WERI-Rb-1 (cell line): Measurements from ENCODE around the gene VSTM5.

Experiments used
- DNase-seq: peaks from one replicate; pipeline ENCODE4 v3.0.0-alpha.2; 2020
- H3K27ac ChIP-seq: fragments of 250-450 bp; sonication (Bioruptor Pico); 2 replicates; pipeline ENCODE4 v1.5.1; 2020; ENCODE audit warnings: mild to moderate bottlenecking, moderate library complexity
- H3K27me3 ChIP-seq: fragments of 250-450 bp; sonication (Bioruptor Pico); 2 replicates; pipeline ENCODE4 v1.5.1; 2021; ENCODE audit warnings: mild to moderate bottlenecking, low read depth, moderate library complexity; ENCODE audit not compliant: insufficient read depth, severe bottlenecking
- H3K36me3 ChIP-seq: fragments of 250-450 bp; sonication (Bioruptor Pico); 2 replicates; pipeline ENCODE4 v1.5.1; 2020; ENCODE audit warnings: mild to moderate bottlenecking, moderate library complexity
- H3K4me3 ChIP-seq: 2 replicates; pipeline ENCODE4 v1.5.1; 2011; ENCODE audit warnings: low read depth, mild to moderate bottlenecking, control low read depth, low read length
- H3K9me3 ChIP-seq: fragments of 250-450 bp; sonication (Bioruptor Pico); 2 replicates; pipeline ENCODE4 v1.5.1; 2021; ENCODE audit warnings: mild to moderate bottlenecking, moderate library complexity; ENCODE audit not compliant: severe bottlenecking
- TF ChIP-seq, protein P1 (sequence below): IDR thresholded peaks from 2 replicates; pipeline ENCODE4 v1.5.1; 2011; ENCODE audit warnings: low read depth, mild to moderate bottlenecking, control low read depth, inconsistent platforms, low read length

Gene VSTM5

DNA sequence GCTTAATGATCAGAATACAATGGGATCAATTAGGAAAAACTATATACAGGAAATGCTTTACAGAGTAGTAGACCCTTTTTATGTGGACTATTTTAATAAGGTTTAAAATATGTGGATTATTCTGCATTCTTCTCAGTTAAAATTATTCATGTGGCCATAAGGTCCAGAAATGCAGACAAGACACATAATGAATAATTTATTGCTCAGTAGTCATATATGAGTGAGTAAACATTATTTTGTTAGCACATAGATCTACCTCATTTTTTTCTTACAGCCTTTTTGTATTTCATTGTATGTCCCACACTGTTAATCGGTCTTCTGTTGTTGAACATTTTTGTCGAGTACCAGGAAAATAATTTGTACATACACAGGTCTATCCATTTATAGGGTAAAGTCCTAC, 45.5 kb downstream of the VSTM5 start:
- Histone ChIP-seq H3K36me3 (peaks cover 87% of the 10 kb centered on the region), H3K9me3 (no peaks in the 10 kb centered on the region), H3K27ac (no peak overlapping the region), H3K4me3 (no peak overlapping the region), H3K27me3 (no peaks in the 10 kb centered on the region)
- no peak for DNase-seq
- TF ChIP-seq, protein P1, sequence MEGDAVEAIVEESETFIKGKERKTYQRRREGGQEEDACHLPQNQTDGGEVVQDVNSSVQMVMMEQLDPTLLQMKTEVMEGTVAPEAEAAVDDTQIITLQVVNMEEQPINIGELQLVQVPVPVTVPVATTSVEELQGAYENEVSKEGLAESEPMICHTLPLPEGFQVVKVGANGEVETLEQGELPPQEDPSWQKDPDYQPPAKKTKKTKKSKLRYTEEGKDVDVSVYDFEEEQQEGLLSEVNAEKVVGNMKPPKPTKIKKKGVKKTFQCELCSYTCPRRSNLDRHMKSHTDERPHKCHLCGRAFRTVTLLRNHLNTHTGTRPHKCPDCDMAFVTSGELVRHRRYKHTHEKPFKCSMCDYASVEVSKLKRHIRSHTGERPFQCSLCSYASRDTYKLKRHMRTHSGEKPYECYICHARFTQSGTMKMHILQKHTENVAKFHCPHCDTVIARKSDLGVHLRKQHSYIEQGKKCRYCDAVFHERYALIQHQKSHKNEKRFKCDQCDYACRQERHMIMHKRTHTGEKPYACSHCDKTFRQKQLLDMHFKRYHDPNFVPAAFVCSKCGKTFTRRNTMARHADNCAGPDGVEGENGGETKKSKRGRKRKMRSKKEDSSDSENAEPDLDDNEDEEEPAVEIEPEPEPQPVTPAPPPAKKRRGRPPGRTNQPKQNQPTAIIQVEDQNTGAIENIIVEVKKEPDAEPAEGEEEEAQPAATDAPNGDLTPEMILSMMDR = no peak

DNA sequence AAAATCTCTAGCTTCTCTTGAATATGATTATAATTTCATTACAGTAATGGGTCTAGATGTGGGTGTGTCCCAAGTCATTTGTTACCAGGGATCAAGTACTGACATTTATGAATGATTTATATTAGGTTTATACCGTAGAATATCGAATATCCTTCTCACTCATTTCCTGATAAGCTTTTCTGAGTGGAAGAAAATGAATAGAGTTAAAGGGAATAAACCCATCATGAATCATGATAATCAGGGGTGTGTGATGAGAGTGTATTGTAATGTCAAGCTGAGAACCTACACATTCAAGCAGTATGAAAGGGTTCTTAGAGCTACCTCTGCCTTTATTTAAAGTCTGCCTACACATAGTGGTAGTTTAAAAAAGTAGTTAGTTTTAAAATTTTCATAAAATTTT, 49.1 kb downstream of the VSTM5 start:
- peaks cover 88% of the 10 kb centered on the region for H3K36me3 ChIP-seq
- no peaks in the 10 kb centered on the region for H3K27me3 ChIP-seq
- H3K9me3 ChIP-seq = no peaks in the 10 kb centered on the region
- TF ChIP-seq, protein P1 = no peak
- DNase-seq = no peak
- H3K4me3 ChIP-seq = no peak overlapping the region
- H3K27ac ChIP-seq = no peak overlapping the region

DNA sequence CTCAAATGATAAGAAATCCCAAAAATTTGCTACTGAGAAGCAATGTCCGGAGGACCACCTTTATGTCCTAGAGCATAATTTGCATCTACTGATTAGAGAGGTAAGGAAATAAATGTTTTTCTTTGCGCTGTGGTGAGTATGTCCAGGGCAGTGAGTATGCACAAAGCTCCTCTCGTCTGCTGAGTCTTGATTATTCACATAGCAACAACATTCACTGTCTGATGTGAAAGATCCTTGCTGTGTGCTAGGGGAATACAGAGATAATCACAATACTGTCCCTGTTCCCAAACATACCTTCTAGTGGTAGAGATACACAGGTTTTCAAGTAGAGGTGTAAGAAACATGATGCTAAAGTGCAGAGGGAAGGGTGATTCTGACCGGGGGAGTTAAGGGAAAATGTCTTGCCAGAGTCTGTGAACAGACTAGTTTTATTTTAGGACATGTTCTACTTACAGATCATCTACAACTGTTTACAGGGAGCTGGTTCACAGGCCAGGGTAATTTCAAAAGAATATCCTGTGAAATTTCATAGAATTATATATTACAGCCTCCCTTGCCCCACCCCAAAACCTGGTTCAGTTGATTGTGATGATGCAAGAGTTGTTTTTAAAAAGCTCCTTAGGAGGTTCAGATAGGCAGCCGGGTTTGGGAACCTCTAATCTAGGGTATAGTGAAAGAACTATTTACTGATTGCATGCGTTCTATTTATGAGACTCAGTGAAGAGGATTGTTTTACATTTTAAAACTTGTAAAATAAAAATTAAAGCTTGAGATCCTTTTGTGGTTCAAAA, 53.8 kb downstream of the VSTM5 start:
- no peak overlapping the region for H3K27ac ChIP-seq
- no peak for DNase-seq
- no peaks in the 10 kb centered on the region for H3K27me3 ChIP-seq
- H3K4me3 ChIP-seq = no peak overlapping the region
- H3K9me3 ChIP-seq = no peaks in the 10 kb centered on the region
- TF ChIP-seq, protein P1 = no peak
- peaks cover 89% of the 10 kb centered on the region for H3K36me3 ChIP-seq

DNA sequence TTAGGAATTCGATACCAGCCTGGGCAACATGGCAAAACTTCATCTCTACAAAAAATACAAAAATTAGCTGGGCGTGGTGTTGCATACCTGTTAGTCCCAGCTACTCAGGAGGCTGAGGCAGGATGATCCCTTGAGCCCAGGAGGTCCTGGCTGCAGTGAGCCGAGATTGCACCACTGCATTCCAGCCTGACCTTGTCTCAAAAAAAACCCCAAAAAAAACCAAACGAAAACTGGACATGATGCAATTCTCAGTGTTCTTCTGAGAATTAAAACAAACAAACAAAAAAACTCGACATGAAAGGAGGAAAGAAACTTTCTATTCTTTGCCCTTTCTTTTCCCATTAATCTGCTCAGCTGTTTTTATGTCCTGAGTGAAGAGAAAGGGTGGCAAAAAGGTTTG, 58.9 kb downstream of the VSTM5 start:
- no peak overlapping the region for H3K27ac ChIP-seq
- TF ChIP-seq, protein P1 = no peak
- no peaks in the 10 kb centered on the region for H3K9me3 ChIP-seq
- no peak overlapping the region for H3K4me3 ChIP-seq
- H3K27me3 ChIP-seq = no peaks in the 10 kb centered on the region
- H3K36me3 ChIP-seq = peaks cover 96% of the 10 kb centered on the region
- no peak for DNase-seq

DNA sequence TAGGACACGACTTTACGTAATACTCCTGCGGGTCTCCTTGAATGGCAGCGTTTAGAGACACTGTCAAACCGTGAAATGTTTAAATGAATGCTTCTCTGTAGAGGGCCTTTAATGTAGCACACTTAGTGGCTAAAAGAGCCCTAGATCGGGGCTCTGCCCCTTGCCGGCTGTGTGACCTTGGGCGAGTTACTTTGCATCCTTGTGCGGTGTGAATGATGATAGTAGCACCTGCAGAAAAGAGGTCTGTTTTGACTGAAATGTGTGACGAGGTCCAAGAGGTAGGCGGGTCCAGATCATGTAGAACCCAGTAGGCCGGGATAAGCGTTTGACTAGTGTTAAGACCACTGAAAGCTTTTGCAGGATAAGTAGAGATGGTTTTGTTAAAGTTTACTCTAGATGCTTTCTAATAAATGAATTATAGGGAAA, 65.5 kb downstream of the VSTM5 start:
- H3K27ac ChIP-seq = peak overlapping the region; percentile 99
- TF ChIP-seq, protein P1 = no peak

More for the DNA sequence above, 65.5 kb downstream of the VSTM5 start:
- Histone ChIP-seq H3K36me3 (peaks cover 53% of the 10 kb centered on the region), H3K27me3 (no peaks in the 10 kb centered on the region), H3K9me3 (no peaks in the 10 kb centered on the region), H3K4me3 (peak overlapping the region; percentile 91)
- DNase-seq = no peak
